GM21390 (cell line): ENCODE results near the gene HSD17B3.
"Not testable (repeated sequence)": the region's sequence is repeated elsewhere in the genome, so short reads cannot be mapped to it uniquely, and the experiment has no call there.

Source experiments
- ATAC-seq: cut with Tn5 transposase; IDR thresholded peaks from one replicate; pipeline ENCODE4 v1.9.1; 2021; ENCODE audit not compliant: unreplicated experiment

The HSD17B3 gene

GRCh38 chr9:96302021-96302420 lies at the start of gene HSD17B3:
HSD17B3 (minus strand) TSS chr9:96302176; CDS start chr9:96302104, 72 bp downstream.
- ATAC-seq, result no peak

- no peak for ATAC-seq
Measured at GRCh38 chr9:96350866-96351265, 48.9 kb upstream of the HSD17B3 start.

GRCh38 chr9:96348261-96348660 lies 46.3 kb upstream of the HSD17B3 start:
- no peak for ATAC-seq

GRCh38 chr9:96345551-96345950 lies 43.6 kb upstream of the HSD17B3 start:
- ATAC-seq, result no peak

- no peak for ATAC-seq
Measured at GRCh38 chr9:96344458-96345180, 42.6 kb upstream of the HSD17B3 start.

- no peak for ATAC-seq
Measured at GRCh38 chr9:96343515-96344360, 41.8 kb upstream of the HSD17B3 start.

GRCh38 chr9:96342571-96343245 lies 40.7 kb upstream of the HSD17B3 start:
- ATAC-seq, result no peak

GRCh38 chr9:96340707-96341106 lies 38.7 kb upstream of the HSD17B3 start:
- no peak for ATAC-seq

GRCh38 chr9:96338299-96338698 lies 36.3 kb upstream of the HSD17B3 start:
- ATAC-seq, result no peak

GRCh38 chr9:96333958-96334357 lies 32.0 kb upstream of the HSD17B3 start:
- ATAC-seq, result no peak

GRCh38 chr9:96331236-96331947 lies 29.4 kb upstream of the HSD17B3 start:
- ATAC-seq, result no peak

GRCh38 chr9:96327694-96328352 lies 25.8 kb upstream of the HSD17B3 start:
- ATAC-seq, result no peak

GRCh38 chr9:96323169-96323568 lies 21.2 kb upstream of the HSD17B3 start:
- no peak for ATAC-seq

GRCh38 chr9:96322736-96323135 lies 20.8 kb upstream of the HSD17B3 start:
- ATAC-seq, result not testable (repeated sequence)

- ATAC-seq, result not testable (repeated sequence)
Measured at GRCh38 chr9:96322210-96322609, 20.2 kb upstream of the HSD17B3 start.

GRCh38 chr9:96321515-96321914 lies 19.5 kb upstream of the HSD17B3 start:
- ATAC-seq, result no peak

- ATAC-seq, result no peak
Measured at GRCh38 chr9:96320749-96321280, 18.8 kb upstream of the HSD17B3 start.

- ATAC-seq, result no peak
Measured at GRCh38 chr9:96318921-96319565, 17.1 kb upstream of the HSD17B3 start.

- no peak for ATAC-seq
Measured at GRCh38 chr9:96317335-96317980, 15.5 kb upstream of the HSD17B3 start.
